ENCODE results near the gene SMTN. TPM values are rescaled to one million over a fixed set of nuclear protein-coding genes. Genes with fewer than 3 reads are reported as not detected.

The SMTN gene
- total and polyA plus RNA-seq, 10 of the 15 experiments (the other 5 are each of a cell fraction or from before 2014, with no cell fraction given) = 0.92 to 21.9 (median 4.8) TPM

GRCh38 chr22:31122196-31122531 is 41.0 kb downstream of the SMTN start:
- Histone ChIP-seq H2AFZ (ENCODE audit: control insufficient read depth, low read depth, low read length) (no peak overlapping the region), H3K9me3 (replicated peaks; ENCODE audit: control insufficient read depth, insufficient read depth, low read length) (no peaks in the 10 kb centered on the region), H3K79me2 (ENCODE audit: control insufficient read depth, insufficient read depth, low read length) (no peaks in the 10 kb centered on the region), H3K4me1 (ENCODE audit: control insufficient read depth, insufficient read depth, low read length) (no peaks in the 10 kb centered on the region), H3K4me3 (no peak overlapping the region), H4K20me1 (ENCODE audit: control insufficient read depth, insufficient read depth) (no peaks in the 10 kb centered on the region), H3K27ac (ENCODE audit: control insufficient read depth, insufficient read depth) (no peak overlapping the region), H3K4me2 (ENCODE audit: control insufficient read depth, insufficient read depth) (no peak overlapping the region), H3K9ac (ENCODE audit: control insufficient read depth, insufficient read depth, low read length) (no peak overlapping the region), H3K27me3 (replicated peaks in 1 of 2; ENCODE audit: control insufficient read depth in 2 of 2, insufficient read depth in 2 of 2, low read length in 1 of 2) (no peaks in the 10 kb centered on the region), H3K36me3 (ENCODE audit: control insufficient read depth in 2 of 2, insufficient read depth in 2 of 2, low read length in 1 of 2) (no peaks in the 10 kb centered on the region)
- TF ChIP-seq MLLT1 (IDR thresholded peaks at IDR 0.05) = no peak
- no peak for TF ChIP-seq ATF2 (IDR thresholded peaks at IDR 0.05; ENCODE audit: low read length)
- BruUV-seq (replicated peaks) = no TSS peak
- FAIRE-seq (no peak), DNase-seq (ENCODE audit: low read depth, low spot score) (no peak), ATAC-seq (no peak)
- intact Hi-C loops (cut with micrococcal nuclease; ENCODE audit: unreplicated experiment) = no loop called here
- ChIA-PET SMC1A (ENCODE audit: uncharacterized antibody, unreplicated experiment) (no interaction called here), RAD21 (ENCODE audit: unreplicated experiment) (no interaction called here), POLR2A (no interaction called here), CTCF (no interaction called here)
- in situ Hi-C loops (cut with MboI) = no loop called here
- 44% methylated on average over 2 of the region's 2 CpGs for WGBS (ENCODE audit: insufficient coverage, insufficient replicate concordance, low lambda C conversion rate, missing lambda C conversion rate)

- ATAC-seq (no peak), FAIRE-seq (no peak), DNase-seq (ENCODE audit: low read depth, low spot score) (no peak)
- no peak within 1 kb of the TSS for H2AFZ ChIP-seq (ENCODE audit: control insufficient read depth, low read depth, low read length)
- intact Hi-C loops (cut with micrococcal nuclease; ENCODE audit: unreplicated experiment) = no loop called here
- in situ Hi-C loops (cut with MboI) = no loop called here
- ChIA-PET SMC1A (ENCODE audit: uncharacterized antibody, unreplicated experiment) (no interaction called here), RAD21 (ENCODE audit: unreplicated experiment) (no interaction called here), POLR2A (no interaction called here), CTCF (no interaction called here)
- H3K4me3 ChIP-seq = no peak within 1 kb of the TSS
- no peak within 1 kb of the TSS for H3K9ac ChIP-seq (ENCODE audit: control insufficient read depth, insufficient read depth, low read length)
- no peaks in the 10 kb centered on the region for H3K27me3 ChIP-seq (replicated peaks in 1 of 2; ENCODE audit: control insufficient read depth in 2 of 2, insufficient read depth in 2 of 2, low read length in 1 of 2)
- 44% methylated on average over 10 of the region's 10 CpGs for WGBS (ENCODE audit: insufficient coverage, insufficient replicate concordance, low lambda C conversion rate, missing lambda C conversion rate)
- H3K4me2 ChIP-seq (ENCODE audit: control insufficient read depth, insufficient read depth) = no peak within 1 kb of the TSS
- BruUV-seq (replicated peaks) = no TSS peak
- no peaks in the 10 kb centered on the region for H3K36me3 ChIP-seq (ENCODE audit: control insufficient read depth in 2 of 2, insufficient read depth in 2 of 2, low read length in 1 of 2)
- H3K27ac ChIP-seq (ENCODE audit: control insufficient read depth, insufficient read depth) = no peak within 1 kb of the TSS
- H4K20me1 ChIP-seq (ENCODE audit: control insufficient read depth, insufficient read depth) = no peaks in the 10 kb centered on the region
- no peaks in the 10 kb centered on the region for H3K4me1 ChIP-seq (ENCODE audit: control insufficient read depth, insufficient read depth, low read length)
- H3K9me3 ChIP-seq (replicated peaks; ENCODE audit: control insufficient read depth, insufficient read depth, low read length) = no peaks in the 10 kb centered on the region
- H3K79me2 ChIP-seq (ENCODE audit: control insufficient read depth, insufficient read depth, low read length) = no peaks in the 10 kb centered on the region
- TF ChIP-seq SMAD1 (IDR thresholded peaks at IDR 0.05; ENCODE audit: low read depth, partially characterized antibody) (no peak), RELB (IDR thresholded peaks at IDR 0.05; ENCODE audit: low read depth) (no peak), TARDBP (IDR thresholded peaks at IDR 0.05; ENCODE audit: borderline replicate concordance) (no peak), E2F8 (IDR thresholded peaks at IDR 0.05; ENCODE audit: low read depth, partially characterized antibody) (no peak)
Measured at GRCh38 chr22:31122532-31123291, 41.6 kb downstream of the SMTN start, which contains the start of gene INPP5J. Gene INPP5J, plus strand, starts transcription at chr22:31122966. Its CDS starts 49 bp downstream, at chr22:31123015.
